ENCODE data around the gene CROCC.
"Not testable (repeated sequence)": the region's sequence is repeated elsewhere in the genome, so short reads cannot be mapped to it uniquely, and the experiment has no call there.

CROCC gene

DNA sequence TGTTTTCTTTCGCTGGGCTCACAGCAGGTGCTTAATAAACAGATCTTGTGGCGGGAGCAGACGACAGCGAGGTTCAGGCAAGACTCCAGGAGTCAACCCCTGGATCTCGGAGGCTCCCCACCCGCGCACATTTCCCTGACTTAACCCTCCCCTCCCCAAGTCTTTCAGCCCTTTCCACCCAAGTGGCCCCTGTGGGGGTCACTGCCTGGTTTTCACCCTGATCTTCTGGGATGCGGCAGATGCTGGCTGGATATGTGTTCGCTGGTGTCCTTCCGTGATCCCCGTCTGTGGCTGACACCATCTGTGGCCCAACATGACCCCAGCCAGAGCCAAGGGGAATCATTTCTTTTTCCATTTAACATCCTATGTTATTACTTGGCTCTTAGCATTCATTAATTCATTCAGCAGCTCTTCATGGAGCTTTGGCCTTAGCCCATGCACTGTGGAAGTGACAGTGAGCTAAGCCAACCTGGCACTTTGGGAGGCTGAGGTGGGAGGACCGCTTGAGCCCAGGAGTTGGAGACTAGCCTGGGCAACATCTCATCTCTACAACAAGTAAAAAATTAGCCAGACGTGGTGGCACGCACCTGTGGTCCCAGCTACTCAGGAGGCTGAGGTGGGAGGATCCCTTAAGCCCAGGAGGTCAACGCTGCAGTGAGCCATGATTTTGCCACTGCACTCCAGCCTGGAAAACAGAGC is 6.7 kb upstream of the CROCC start:
- not testable (repeated sequence) for DNase-seq (ENCODE audit: low read depth in 2 of 2)

DNA sequence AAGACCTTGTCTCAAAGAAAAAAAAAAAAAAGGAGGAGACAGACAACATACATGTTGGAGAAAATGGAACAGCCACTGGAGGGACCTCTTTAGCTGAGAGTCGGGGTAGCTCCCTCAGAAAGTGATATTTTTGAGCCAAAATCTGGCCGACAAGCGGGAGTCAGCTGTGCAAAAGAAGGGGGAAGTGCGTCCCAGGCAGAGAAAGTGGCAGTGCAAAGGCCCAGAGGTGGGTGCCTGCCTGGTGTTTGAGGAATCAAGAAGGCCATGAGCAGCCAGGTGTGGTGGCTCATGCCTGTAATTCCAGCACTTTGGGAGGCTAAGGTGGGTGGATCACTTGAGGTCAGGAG is 6.1 kb upstream of the CROCC start:
- no peak for DNase-seq (ENCODE audit: low read depth in 2 of 2)

DNA sequence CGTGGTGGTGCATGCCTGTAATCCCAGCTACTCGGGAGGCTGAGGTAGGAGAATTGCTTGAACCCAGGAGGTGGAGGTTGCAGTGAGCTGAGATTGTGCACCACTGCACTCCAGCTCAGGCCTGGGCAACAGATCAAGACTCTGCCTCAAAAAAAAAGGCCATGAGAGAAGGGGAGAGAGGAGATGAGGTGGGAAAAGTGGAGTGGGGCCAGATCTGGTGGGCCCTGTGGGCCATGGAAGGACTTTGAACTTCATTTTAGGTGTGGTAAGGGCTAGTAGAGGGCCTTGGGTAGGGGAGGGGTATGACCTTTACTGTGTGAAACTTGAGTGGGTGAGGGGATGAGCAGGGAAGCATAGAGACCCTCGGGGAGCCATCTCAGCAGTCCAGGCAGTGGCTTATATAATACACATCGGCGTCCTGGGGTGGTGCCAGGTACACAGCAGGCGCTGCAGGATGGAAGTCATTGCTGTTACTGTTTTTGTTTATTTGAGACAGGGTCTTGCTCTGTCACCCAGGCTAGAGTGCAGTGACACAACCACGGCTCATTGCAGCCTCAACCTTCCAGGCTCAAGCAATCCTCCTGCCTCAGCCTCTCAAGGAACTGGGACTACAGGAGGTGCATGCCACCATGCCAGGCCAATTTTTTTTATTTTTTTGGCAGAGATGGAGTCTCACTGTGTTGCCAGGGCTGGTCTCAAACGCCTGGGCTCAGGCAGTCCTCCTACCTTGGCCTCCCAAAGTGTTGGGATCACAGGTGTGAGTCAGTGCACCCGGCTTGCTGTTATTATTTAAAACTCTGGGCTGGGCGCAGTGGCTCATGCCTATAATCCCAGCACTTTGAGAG is 5.5 kb upstream of the CROCC start:
- not testable (repeated sequence) for DNase-seq (ENCODE audit: low read depth in 2 of 2)

DNA sequence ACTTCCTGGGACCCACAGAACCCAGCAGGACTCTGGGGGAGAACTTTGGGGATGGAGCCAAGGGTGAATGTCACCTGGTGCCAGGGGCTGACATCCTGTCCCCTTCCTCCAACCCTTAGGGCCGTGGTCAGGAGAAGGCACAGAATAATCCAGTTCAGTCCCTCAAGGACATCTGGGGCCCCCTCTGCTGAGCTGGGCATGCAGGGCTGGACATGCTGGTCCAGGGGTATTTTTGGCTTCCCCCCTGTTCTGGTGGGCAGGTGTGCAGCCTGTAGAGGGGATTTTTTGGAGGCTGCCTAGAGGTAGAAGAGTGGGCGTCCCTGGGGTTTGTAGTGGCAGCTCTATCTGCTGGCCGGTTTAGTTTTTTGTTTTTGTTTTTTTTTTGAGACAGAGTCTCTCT is 3.4 kb upstream of the CROCC start:
- no peak for DNase-seq (ENCODE audit: low read depth in 2 of 2)

DNA sequence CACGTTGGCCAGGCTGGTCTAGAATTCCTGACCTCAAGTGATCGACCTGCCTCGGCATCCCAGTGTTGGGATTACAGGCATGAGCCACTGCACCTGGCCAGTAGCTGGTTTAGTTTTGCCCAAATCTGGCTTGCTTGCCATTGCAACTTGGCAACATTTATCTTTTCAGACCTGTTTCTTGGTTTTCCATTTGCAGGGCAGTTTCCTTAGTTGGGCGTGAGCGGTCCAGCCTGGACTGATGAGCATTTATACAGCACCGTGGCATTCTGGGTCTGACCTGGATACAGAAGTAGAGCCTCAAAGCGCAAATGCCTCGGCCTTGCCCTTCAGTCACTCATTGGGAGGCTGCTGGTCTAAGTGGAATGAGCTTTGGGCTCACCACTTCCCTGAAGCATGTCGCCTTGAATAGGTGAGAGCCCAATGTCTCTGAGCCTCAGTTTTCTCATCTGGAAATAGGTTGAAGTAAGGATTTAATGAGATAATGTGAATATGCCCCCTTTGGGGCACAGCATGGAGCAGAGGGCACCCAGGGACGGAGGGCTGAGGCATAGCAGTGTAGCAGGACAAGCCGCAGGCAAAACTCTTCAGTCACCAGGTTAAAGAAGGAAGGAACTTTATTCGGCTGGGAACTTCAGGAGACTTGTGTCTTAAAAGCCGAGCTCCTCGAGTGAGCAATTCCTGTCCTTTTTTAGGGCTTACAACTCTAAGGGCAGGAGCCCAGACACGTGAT is 2.6 kb upstream of the CROCC start:
- not testable (repeated sequence) for DNase-seq (ENCODE audit: low read depth in 2 of 2)

DNA sequence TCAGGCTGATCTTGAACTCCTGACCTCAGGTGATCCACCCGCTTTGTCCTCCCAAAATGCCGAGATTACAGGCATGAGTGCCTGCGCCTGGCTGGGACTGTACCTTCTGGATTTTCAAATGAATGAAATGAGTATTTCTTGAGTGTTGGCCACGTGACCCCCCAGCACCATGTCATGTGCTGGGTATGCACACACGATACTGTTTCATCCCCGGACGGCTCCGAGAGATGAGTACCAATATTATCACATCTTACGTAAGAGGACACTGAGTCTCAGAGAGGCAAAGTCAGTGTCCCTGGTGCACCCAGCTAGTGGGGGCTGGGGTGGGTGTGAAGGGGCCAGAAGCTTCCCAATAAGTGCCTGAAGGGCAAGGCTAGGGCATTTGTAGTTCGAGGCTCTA is 780 bp upstream of the CROCC start:
- DNase-seq (ENCODE audit: low read depth in 2 of 2): no peak

DNA sequence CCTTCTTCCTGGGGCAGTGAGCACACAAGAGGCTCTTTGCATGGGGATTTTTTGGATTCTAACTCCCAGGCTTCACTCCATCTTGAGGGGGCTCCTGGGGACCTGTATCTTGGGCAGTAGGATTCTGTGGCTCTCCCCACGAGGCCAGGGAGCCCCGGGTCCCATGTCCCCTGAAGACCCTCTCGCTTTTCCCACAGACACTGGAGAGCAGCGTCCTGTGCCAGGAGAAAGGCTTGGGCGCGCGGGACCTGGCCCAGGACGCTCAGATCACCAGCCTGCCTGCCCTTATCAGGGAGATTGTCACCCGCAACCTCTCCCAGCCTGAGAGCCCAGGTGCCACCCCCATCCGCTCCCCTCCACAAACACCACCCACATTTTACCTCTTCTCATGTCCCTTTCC is 735 bp downstream of the CROCC start:
- no peak for DNase-seq (ENCODE audit: low read depth in 2 of 2)

DNA sequence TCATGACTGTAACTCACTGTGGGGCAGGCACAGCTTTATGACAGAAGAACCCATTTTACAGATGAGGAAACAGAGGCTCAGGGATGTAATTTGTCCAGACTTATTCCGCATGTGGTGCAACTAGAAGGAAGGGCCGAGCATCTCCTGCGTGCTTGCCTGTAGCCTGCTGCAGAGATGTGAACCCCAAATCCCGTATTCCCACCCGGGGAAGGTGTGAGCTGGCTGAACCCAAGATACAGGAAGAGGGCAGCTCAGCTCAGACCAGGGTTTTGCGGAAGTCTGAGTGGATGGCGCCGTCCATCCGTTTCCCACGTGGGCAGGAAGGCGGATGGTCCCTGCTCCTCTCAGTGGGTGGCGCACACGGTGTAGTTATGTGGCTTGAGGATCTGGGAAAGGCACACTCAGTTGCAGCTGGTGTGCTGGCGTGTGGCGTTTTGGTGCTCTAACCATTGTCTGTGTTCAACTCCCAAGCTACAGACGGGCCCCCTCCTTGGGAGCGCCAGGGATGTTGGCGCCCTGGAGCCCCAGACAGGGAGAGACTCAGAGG is 1.2 kb downstream of the CROCC start:
- no peak for DNase-seq (ENCODE audit: low read depth in 2 of 2)

DNA sequence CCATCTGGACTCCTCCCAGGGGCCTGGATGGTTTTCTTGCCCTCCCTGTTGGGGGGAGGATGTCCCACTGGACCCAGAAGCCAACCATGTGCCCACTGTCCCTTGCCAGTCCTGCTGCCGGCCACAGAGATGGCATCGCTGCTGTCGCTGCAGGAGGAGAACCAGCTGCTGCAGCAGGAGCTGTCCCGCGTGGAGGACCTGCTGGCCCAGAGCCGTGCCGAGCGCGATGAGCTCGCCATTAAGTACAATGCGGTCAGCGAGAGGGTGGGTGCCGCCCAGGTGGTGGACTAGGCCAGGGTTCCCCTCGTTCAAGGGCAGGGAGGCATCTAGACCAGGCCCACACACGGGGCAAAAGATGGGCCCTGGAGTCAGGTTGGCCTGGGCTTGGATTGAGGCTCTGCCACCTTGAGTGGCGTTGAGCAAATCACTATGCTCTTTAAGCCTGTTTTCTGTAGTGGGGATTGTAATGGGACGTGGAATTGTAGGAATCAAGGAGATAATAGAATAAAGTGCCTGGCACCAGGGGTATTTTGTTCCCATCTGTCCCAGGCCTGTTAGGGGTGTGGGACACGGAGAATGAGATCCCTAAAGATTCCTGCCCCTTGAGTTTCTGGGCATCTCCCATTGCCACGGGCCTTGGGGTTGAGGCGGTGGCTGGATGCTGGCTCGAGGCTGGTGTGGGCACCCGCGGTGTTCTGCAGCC is 2.6 kb downstream of the CROCC start:
- DNase-seq (ENCODE audit: low read depth in 2 of 2): no peak

DNA sequence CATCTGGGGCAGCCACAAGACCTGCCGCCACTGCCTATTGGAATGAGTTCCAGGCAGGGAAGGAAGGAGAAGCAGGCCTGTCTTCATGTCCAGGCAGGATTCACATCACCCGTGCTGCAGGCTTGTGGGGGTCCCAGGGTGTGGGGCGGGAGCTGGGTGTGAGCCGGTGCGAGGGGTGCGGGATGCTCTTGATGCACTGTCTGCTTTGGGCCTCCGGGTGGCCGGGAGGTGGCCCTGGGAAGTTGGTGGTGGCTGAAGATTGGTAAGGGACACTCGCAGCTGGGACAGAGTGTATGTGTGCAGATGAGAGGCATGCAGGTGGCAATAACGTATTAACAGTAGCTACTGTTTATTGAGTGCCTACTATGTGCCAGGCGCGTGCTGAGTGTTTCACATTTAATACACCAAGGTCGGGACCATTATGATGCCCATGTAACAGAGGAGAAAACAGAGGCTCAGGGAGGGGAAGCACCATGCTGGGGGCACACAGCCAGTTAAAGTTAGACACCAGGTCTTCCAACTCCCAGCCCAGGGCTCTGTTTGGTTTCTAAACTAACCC is 3.3 kb downstream of the CROCC start:
- DNase-seq (ENCODE audit: low read depth in 2 of 2): no peak

DNA sequence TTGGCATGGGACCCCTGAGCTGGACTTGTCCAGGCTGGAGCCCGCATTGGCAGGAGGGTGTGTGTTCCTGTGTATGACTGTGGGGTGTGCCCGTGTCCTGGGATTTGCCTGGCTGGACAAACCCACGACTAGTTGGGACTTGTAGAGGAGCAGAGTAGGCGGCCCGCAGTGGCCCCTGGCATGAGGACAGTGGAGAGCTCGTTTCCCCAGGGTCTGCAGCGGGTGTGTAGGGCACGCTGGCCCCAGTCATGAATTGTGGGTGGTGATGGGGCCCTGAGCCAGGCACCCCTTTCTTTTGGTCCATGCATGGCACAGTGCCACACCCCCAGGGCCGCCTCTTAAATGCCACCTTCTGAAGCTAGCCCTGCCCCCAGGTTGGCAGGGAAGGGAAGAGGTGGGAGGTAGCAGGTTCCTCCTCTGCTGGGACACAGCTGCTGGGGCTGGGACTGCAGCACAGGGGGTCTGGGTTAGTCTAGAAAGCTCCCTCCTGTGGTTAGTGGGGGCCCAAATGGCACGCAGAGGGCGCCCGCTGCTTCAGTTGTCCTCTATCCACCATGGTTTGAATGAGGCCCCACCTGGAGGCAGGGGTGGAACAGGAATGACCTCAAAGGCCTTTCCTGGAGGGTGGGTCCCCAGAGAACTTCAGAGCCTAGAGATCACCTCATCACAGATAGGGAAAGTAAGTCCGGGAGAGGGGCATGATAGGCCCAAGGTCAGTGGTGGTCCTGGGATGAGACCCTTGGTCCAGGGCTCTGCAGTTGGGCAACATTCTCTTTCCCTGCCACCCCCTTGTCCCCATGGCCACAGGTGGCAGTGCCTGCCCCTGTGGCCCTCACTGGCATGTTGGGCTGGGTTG is 4.1 kb downstream of the CROCC start:
- DNase-seq (ENCODE audit: low read depth in 2 of 2): no peak

DNA sequence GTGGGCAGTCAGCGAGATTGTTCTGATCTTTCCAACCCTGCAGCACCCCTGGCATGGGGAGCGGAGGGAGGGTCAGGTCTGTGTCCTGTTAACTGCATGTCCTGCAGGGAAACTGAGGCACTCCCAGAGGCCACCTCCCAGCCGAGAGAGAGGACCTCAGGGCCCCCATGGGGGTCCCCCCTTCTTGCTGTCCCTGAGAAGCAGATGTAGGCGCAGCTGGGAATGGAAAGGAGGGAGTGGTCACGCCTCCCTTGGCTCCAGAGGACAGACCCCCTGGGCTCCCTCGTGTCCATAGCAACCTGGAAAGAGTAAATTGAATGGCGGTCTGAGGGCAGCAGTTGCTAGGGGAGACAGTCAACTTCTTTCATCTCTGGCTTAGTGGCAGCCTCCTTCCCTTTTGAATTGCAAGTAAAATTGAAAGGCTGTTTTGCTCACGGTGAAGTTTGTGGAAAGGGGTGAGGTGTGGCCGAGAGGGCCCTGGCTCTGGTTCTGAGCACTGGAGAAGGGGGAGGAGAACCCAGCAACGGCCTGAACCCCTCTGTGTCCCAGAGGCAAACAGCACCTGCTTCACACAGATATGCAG is 4.9 kb downstream of the CROCC start:
- no peak for DNase-seq (ENCODE audit: low read depth in 2 of 2)

DNA sequence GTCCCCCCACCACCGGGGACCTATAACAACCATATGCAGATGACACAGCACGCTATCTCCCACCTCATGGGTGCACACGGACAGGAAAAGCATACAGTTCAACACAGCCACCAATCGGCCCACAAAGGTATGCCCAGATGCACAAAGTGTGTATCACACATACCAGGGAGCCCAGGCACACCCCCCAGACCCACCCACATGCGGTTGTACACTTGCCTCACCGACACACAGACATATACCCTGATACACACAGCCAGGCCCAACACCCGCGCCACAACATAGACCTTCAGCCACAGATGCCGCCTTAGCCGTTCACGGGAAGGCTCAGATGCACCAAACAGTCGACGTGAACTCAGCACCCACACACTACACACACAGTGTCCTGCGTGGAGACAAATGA is 5.5 kb downstream of the CROCC start:
- no peak for DNase-seq (ENCODE audit: low read depth in 2 of 2)

DNA sequence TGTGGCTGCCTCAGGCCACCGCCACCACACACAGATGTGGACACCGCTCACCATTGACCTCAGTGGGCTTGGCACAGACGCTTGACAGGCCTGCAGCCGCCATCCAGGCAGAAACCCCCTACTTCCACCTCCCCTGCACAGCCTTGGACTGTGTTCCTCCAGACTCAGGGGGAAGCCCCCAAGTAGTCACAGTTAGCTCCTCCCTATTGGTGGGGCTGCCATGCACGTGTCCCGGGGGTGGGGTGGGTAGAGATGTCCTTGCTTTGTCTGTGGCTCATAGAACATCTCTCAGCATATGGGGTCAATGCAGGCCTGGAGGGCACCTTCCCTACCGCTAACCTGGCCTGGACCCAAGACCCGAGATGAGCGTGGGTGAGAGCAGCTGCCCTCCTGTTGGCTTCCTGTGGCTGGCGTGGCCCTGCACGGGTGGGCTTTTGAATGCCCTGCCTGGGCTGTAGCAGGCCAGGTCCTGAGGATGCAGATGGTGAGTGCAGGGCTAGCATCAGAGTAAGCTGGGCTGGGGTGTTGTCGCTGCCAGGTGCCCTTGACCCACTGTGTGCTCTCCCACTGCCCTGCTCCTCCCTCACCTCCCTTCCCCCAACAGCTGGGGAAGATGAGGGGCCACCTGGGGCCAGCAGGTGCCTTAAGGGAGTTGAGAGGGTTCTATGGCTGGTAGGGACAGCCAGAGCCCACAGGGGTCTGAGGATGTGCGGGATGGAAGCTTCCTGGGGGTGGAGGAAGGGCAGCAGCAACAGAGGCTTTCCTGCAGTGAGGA is 6.2 kb downstream of the CROCC start:
- no peak for DNase-seq (ENCODE audit: low read depth in 2 of 2)

DNA sequence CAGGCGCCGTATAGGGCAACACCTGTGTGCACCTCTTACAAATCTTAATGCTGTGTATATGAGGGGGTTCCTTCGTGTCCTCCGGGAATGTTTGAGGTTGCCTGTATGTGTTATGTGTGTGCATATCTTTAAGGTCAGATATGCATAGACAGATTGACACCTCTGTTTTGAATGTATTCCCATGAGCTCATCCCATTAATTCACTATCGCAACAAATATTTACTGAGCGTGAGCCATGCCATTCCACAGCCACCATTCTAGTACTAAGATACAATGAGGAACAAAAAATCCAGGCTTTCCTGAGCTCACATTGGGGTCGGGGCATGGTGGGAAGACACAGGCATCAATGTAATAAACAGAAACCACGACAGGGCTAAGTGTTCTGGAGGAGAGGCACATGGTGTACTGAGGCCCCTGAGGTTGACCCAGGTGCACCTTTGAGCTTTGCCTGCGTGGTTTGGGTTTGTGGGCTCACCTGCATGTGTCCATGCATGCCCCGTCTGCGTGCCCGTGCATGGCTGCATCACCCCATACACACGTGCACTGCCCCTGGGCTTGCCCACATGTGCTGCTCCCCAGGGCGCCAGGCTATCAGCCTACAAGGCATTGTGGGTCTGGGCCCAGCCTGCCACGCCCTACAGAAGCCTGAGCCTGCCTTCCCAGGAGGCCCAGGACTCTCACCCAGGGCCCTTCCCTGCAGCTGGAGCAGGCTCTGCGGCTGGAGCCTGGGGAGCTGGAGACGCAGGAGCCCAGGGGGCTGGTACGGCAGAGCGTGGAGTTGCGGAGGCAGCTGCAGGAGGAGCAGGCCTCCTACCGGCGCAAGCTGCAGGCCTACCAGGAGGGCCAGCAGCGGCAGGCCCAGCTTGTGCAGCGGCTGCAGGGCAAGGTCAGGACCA is 7.7 kb downstream of the CROCC start:
- not testable (repeated sequence) for DNase-seq (ENCODE audit: low read depth in 2 of 2)

DNA sequence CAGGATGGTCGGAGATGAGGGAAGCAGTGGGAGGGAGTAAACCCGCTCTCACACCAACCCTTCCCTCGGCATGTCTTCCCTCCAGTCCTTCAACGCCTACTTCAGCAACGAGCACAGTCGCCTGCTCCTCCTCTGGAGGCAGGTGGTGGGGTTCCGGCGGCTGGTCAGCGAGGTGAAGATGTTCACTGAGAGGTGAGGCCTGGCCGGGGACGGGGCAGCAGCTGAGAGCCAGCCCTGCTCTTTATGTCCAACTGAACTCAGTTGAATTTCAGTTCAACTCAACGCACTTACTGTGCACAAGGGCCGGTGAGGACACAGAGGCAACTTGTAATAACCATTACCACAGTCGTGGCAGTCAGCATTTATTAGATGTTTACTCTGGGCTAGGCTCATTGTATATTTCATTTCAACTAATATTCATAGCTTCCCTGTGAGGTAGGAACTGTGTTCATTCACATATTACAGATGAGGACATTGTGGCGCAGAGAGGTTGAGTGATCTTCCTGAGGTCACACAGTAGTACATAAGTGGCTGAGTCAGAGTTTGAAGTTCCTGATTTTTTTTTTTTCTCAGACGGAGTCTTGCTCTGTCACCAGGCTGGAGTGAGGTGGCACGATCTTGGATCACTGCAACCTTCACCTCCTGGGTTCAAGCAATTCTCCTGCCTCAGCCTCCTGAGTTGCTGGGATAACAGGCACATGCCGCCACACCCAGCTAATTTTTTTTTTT is 9.6 kb downstream of the CROCC start:
- not testable (repeated sequence) for DNase-seq (ENCODE audit: low read depth in 2 of 2)

DNA sequence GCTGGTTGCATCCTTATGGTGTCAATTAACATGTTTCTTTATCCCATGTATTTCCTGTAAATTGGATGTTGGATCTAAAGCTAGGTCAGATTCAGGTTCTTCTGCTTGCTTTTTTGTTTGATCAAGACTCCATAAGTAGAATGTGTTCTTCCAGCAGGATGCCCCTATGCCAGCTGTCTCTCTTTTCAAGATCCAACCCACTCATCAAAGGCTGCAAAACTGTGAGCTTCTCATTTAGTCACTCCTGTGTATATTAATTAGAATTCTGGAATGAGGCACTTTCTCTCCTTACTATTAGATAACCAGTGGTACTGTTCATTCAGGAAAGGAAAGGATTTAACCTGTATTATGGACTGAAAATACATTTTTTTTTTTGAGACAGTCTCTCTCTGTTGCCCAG is 12.2 kb downstream of the CROCC start:
- DNase-seq (ENCODE audit: low read depth in 2 of 2): not testable (repeated sequence)

DNA sequence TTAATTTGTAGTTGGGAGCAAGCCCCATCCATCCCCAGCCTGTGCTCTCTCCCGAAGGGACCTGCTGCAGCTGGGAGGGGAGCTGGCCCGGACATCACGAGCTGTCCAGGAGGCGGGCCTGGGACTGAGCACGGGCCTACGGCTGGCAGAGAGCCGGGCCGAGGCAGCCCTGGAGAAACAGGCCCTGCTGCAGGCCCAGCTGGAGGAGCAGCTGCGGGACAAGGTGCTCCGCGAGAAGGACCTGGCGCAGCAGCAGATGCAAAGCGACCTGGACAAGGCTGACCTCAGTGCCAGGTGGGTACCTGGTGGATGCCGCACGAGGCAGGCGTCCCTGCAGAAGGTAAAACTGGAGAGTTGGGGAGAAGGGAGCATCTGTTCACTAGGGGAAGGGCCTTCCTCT is 14.8 kb downstream of the CROCC start:
- DNase-seq (ENCODE audit: low read depth in 2 of 2): not testable (repeated sequence)
